Right cardiac atrium (tissue), 5 donors: ENCODE results near the gene MEN1. TPM values are rescaled to one million over a fixed set of nuclear protein-coding genes. Genes with fewer than 3 reads are reported as not detected.

Experiments
- ATAC-seq, 2 donors: fragments of 200-7000 bp; cut with Tn5 transposase; one replicate each; pipeline versions ENCODE4 v1.8.0 to v1.9.1; 2020; ENCODE audit warnings: moderate library complexity in 2 of 2, mild to moderate bottlenecking in 1 of 2
- DNase-seq, 3 donors: peaks; one replicate each; pipeline ENCODE4 v3.0.0-alpha.2; 2020
- H3K27ac ChIP-seq: one replicate; pipeline ENCODE4 v1.5.1; 2013; ENCODE audit warnings: mild to moderate bottlenecking, low read length, control low read depth, moderate library complexity
- H3K27me3 ChIP-seq: one replicate; pipeline ENCODE4 v1.6.1; 2013; ENCODE audit not compliant: control insufficient read depth, insufficient read depth
- H3K4me1 ChIP-seq: one replicate; pipeline ENCODE4 v1.6.1; 2013; ENCODE audit warnings: low read length; ENCODE audit not compliant: control insufficient read depth, insufficient read depth
- H3K4me3 ChIP-seq: one replicate; pipeline ENCODE4 v1.5.1; 2013; ENCODE audit warnings: low read length, control low read depth
- H3K9me3 ChIP-seq: one replicate; pipeline ENCODE4 v1.6.1; 2013; ENCODE audit warnings: low read length; ENCODE audit not compliant: control insufficient read depth
- WGBS: extraction: QIAGEN DNeasy Blood & Tissue Kit; methylation state at CpG from one replicate; pipeline ENCODE4 v1.1.7; 2013; 5-methylcytosine and 5-hydroxymethylcytosine counted together
- intact Hi-C, 4 donors: fragments of 100-400 bp; cut with DNase I; formaldehyde crosslinking; loops; one replicate each; pipeline versions ENCODE4 v1.11.0 to v1.14.0; 2022 to 2023
- polyA plus RNA-seq: library from polyadenylated mRNA; stranded (reverse); fragments of 200-250 nt; gene quantifications from one replicate; pipeline ENCODE4 v1.2.3, GENCODE V29; 2013
- total RNA-seq, 4 donors: library from RNA; stranded (reverse); fragmentation: NEBNext Ultra II Directional; extraction: Animal tissue kit (Norgen Biotek cat#: 25700); gene quantifications; one replicate each; pipeline ENCODE4 v1.2.1, GENCODE V29; 2021
- donor health status: healthy with polysubstance abuse.
- donor health status: DM: no; HTN: yes; CAD: no.
- donor health status: DM: no; HTN: no; CAD: no.
- donor health status: DM: no; HTN: yes; CAD: no; lungs with severe emphysema.
- donor health status: DM: yes; HTN: yes; CAD: no.

The MEN1 gene
- total and polyA plus RNA-seq, 5 donors = 9.6 to 11.7 (median 10.1) TPM

DNA sequence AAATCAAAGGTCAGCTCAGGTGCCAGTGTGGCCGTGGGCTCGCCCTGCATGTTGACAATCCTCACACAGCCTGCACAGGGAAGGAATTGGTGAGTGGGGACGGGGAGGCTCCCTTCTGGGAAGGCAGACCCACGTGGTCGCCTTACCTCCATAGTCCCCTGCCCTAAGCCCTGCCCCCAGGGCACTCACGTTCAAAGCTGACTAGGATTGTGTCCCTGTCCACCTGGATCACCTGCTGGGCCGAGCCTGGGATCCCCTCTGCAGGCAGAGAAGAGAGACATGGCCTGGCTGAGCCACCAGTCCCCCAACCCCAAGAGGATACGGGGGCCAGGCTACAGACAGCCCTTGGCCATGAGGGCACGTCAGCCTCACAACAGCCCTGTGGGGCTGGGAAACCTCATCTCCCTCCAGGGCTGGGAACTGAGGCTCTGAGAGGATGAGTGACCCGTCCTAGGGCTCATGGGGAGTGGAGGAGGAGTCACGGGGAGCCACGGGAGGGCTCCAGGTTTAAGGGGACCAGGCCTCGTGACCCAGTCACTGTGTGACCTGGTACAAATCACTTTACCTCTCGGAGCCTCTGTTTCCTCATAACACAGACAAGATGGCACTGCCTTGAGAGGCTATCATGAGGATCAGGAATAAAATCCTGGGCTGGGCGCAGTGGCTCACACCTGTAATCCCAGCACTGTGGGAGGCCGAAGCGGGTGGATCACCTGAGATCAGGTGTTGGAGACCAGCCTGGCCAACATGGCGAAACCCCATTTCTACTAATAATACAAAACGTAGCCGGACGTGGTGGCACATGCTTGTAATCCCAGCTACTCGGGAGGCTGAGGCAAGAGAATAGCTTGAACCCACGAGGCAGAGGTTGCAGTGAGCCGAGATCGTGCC, 19.9 kb downstream of the MEN1 start:
- no peak overlapping the region for H3K4me3 ChIP-seq
- DNase-seq (peak in 2 of 3 donors; percentile 3 to 7), ATAC-seq (no peak)
- H3K27me3 ChIP-seq = no peaks in the 10 kb centered on the region
- no peaks in the 10 kb centered on the region for H3K4me1 ChIP-seq
- WGBS = 92% methylated on average over 25 of the region's 25 CpGs
- H3K9me3 ChIP-seq = no peaks in the 10 kb centered on the region
- H3K27ac ChIP-seq = no peak overlapping the region
- intact Hi-C loops = no loop called here

DNA sequence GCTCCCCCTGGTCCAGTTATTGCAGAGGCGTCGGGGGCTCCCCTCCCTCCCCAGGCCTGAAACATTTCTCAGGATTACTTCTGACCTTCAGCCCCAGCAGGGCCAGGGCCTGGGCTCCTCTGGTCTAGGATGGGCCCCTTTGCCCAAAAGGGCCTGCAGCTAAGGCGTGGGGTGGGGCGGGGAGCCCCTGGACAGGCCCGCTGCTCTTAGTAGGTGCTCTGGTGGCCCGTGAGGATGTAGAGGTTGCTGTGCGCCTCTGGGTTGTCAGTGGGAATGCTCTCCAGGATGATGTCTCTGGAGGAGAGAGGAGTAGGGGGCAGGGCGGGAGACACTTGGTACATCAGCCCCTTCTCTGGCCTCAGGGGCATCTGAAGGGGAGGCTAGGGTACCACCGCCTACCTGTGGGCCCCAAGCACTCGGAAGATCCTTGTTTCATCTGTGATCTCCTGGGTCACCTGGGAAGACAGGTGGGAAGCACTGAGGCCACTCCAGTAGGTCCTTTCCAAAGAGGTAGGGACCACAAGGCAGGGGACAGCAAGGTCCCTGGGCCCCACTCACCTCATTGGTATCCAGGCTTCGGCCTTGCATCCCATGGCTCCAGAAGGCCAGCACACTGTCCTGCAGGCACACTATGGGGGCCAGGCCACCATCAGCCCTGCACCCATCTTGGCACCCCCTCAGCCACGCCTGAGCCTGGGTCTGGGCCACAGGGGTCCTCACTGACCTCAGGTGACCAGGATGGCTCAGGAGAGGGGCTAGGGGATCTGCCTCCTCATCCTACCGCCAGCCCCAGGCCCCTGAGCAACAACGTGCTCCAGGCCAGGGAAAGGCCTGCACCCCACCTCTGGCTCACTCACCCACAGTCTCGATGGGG, 20.8 kb downstream of the MEN1 start:
- ATAC-seq = no peak
- intact Hi-C loops = loop anchor here in 1 of 4 donors (10.0 kb wide), 1 partner anchor 325 kb away; the partner anchor contains the start of genes TM7SF2 and ZNHIT2
- no peaks in the 10 kb centered on the region for H3K9me3 ChIP-seq

DNA sequence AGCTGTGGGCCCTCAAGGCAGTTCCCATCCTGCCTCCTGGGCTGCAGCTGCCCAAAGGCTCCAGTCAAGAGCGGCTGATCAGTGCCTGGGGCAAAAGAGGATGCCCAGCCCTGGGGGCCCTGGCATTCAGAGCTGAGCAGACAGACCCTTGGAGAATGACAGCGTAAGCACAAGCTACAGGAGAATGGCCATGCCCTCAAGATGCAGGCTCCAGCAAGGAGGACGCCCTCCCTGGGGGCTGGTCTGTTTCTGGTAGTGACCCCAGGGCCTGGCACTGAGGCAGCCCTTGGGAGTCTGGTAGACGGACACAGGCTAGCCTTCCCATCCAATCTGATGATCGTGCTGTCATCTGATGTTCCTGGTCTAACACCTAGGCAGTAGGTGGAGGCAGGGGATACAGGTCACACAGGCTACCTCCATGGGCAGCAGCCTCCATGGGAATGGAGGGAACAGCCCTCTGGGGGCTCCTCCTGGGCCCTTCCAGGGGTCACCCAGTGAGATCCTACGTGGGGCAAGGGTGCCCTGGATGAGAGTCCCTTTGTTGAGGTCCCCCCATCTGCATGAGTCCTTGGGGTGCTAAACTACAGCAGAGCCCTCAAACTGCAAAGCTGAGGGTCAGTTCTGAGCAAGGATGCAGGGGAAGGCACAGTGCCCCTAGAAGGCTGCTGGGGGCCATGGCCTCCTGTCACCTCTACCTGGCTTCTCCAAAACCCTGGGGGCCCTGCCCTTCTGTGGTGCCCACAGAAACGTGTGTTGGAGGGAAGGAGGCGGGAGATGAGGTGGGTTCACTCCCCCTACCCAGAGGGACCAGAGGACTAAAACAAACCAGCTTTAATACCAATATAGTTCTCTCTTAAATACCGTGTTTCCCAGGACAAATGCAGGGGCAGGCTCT, 21.8 kb downstream of the MEN1 start:
- WGBS = 83% methylated on average over 9 of the region's 9 CpGs
- peak in 2 of 3 donors; percentile 7 to 31 for DNase-seq
- ATAC-seq = peak; percentile 4
- no peaks in the 10 kb centered on the region for H3K4me1 ChIP-seq
- no peaks in the 10 kb centered on the region for H3K9me3 ChIP-seq
- no peak overlapping the region for H3K27ac ChIP-seq
- intact Hi-C loops = loop anchor here in 1 of 4 donors (10.0 kb wide), 1 partner anchor 326 kb away; the partner anchor contains the start of genes TM7SF2 and ZNHIT2
- H3K4me3 ChIP-seq = no peak overlapping the region
- H3K27me3 ChIP-seq = no peaks in the 10 kb centered on the region

More for the DNA sequence above, 20.8 kb downstream of the MEN1 start:
- H3K27ac ChIP-seq = no peak overlapping the region
- peak in 2 of 3 donors; percentile 9 to 25 for DNase-seq
- 94% methylated on average over 15 of the region's 15 CpGs for WGBS
- H3K27me3 ChIP-seq = no peaks in the 10 kb centered on the region
- no peak overlapping the region for H3K4me3 ChIP-seq
- H3K4me1 ChIP-seq = no peaks in the 10 kb centered on the region

DNA sequence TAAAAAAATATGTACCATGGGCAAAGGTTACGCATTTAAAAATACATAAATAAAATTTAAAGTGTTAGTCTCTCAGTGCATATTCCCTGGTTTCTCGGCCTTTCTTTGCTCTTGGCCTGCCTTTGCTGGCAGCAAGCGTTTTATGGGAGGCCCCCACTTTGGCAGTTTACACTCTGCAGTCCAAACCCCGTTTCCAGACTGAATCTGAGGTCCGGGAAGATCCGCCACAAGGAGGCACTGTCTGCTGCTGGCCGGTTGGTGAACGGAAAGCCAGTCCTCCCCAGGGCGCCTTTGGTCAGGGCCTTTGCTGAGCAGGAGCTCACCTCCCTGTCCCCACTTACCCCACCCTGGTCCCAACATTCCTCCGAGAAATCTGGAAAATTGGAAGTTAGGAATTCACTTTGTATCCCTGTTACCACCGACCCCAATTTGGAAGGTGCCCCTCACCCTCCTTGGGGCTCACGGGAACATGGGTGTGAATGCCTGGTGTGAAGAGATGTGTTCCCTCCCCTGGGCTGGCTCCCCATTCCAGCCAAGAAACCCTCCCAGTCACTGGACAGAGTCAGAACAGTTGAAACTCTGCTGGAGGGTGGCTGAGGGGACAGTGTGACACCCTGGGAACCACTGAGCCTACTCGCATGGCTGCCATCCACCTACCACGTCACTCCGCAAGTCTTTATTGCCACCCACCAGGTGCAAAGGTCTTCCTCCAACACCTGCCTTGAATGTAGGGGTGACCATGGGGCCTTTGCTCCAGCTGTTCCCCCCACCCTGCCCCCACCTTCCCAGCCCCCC, 22.6 kb downstream of the MEN1 start:
- Histone ChIP-seq H3K27me3 (no peaks in the 10 kb centered on the region), H3K4me1 (no peaks in the 10 kb centered on the region), H3K4me3 (no peak overlapping the region), H3K9me3 (no peaks in the 10 kb centered on the region), H3K27ac (no peak overlapping the region)
- DNase-seq (peak; percentile 72 to 84 (median 83)), ATAC-seq (peak; percentile 34 to 68)
- intact Hi-C loops = loop anchor here in 1 of 4 donors (10.0 kb wide), 1 partner anchor 327 kb away; the partner anchor contains the start of genes TM7SF2 and ZNHIT2
- WGBS = 46% methylated on average over 15 of the region's 15 CpGs

DNA sequence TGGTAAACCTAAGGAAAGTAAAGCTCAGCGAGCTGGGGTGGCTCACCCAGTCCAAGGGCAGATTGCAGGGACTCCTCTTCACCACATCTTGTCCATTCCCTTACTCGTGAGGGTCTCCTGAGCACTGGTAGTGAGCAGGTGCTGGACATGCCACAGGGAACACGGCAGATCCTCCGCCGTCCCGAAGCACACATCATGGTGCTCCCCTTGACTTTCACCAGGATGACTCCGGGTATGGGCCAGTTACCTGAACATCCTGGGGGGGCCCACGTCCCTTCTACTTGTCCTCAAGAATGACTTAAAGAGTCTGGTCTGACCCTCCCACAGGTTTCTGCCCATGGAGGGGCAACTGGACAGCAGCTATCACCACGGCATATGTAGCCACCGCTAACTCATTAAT, 24.0 kb downstream of the MEN1 start:
- 88% methylated on average over 10 of the region's 10 CpGs for WGBS
- Histone ChIP-seq H3K9me3 (no peaks in the 10 kb centered on the region), H3K27me3 (no peaks in the 10 kb centered on the region), H3K27ac (no peak overlapping the region), H3K4me3 (no peak overlapping the region), H3K4me1 (no peaks in the 10 kb centered on the region)
- intact Hi-C loops = loop anchor here in 1 of 4 donors (10.0 kb wide), 1 partner anchor 328 kb away; the partner anchor contains the start of genes TM7SF2 and ZNHIT2
- DNase-seq (peak in 2 of 3 donors; percentile 5 to 33), ATAC-seq (no peak)

DNA sequence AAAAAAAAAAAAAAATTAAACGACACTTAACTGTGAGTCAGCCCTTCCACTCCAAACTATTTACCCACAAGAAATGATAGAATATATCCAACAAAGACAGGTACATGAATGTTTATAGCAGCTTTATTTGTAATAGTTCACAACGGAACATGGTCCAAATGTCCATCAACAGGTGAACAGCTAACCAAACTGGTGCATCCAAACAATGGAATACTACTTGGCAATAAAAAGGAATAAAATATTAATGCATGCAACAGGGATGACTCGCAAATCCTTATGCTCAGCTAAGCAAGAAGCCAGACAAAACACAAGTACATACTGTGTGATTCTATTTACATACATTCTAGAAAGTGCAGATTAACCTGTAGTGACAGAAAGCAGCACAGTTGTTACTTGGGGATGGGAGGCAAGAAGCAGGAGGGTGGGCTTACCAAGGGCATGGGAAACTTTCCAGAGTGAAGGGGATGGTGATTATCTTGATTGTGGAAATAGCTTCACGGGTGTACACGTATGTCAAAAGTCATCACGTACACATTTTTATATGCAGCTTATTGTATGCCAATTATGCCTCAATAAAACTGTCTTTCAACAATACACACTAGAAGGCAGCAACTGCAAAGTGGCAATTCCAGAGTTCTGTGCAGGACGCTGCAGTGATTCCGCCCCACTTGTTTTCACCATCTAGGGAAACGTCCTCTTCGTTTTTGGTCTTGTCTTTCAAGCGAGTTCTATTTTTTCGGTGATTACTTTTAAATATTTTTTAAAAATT, 25.4 kb downstream of the MEN1 start:
- Histone ChIP-seq H3K27ac (no peak overlapping the region), H3K4me1 (no peaks in the 10 kb centered on the region), H3K27me3 (no peaks in the 10 kb centered on the region), H3K4me3 (no peak overlapping the region), H3K9me3 (no peaks in the 10 kb centered on the region)
- intact Hi-C loops = loop anchor here in 1 of 4 donors (10.0 kb wide), 1 partner anchor 330 kb away; the partner anchor contains the start of genes TM7SF2 and ZNHIT2
- DNase-seq = peak in 1 of 3 donors; percentile 2
- ATAC-seq = no peak
- WGBS = 90% methylated on average over 12 of the region's 12 CpGs

DNA sequence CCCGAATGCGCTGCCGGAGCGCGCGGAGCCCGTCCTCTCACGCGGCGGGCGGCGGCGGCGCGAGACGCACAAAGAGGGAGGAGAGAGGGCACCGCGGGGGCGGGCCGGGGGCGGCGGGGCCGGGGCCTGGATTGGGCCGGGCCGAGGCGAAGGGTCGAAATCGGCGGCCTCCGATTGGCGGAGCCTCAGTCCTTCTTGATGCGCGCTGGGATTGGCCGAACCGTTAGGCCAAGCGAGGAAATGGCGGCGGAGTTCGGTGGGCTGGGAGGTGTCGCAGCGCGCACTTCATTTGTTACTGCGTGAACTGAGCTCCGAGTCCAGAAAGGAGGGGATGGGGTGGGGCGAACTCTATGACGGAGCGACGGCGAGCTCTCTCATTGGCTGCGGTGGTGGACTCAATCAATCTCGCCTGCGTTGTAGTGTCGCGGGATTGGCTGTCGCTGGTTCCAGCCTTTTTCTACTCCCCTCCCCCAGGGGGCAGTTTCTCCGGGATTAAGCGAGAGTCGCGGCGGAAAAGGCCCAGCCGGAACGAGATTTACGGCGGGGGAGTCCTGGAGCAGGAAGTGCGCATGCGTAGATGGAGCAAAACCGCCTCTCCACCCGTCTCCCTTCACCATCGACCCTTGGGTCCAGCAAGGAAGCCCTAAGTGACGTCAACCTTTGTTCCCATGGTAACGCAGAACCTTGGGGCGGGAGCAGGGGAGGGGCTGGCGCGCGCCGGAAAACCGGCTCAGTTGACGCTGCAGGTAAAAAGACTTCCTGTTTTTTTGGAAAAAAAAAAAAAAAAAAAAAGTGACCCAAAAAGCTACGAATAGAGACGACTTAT, 31.7 kb downstream of the MEN1 start, which contains the start of gene SF1:
Gene SF1, minus strand, starts transcription at position 70 of the 826 bp plus-strand sequence. CDS start 150 bp downstream, outside the sequence.
- Histone ChIP-seq H3K27me3 (no peaks in the 10 kb centered on the region), H3K9me3 (no peaks in the 10 kb centered on the region), H3K4me1 (peaks cover 3% of the 10 kb centered on the region), H3K4me3 (peak within 1 kb of the TSS; percentile 98), H3K27ac (peak within 1 kb of the TSS; percentile 99)
- DNase-seq = peak; percentile 99
- under 1% methylated on average over 80 of the region's 80 CpGs for WGBS
- intact Hi-C loops = no loop called here
- peak; percentile 96 to 97 for ATAC-seq

DNA sequence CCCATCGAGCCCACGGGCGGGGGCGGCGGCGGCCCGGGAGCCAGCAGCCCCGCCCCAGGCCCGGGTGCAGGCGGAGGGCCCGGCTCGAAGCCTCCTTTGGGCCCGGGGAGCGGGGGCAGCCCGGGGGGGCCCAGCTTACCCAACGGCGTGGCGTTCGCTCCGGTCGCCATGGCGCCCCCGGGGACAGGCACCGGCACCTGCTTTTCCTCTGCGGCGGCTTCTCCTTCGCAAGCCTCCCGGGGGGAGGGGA, 32.2 kb downstream of the MEN1 start:
- DNase-seq (no peak), ATAC-seq (no peak)
- H3K4me1 ChIP-seq = peaks cover 3% of the 10 kb centered on the region
- H3K4me3 ChIP-seq = peak overlapping the region; percentile 98
- H3K9me3 ChIP-seq = no peaks in the 10 kb centered on the region
- WGBS = under 1% methylated on average over 28 of the region's 28 CpGs
- intact Hi-C loops = no loop called here
- no peaks in the 10 kb centered on the region for H3K27me3 ChIP-seq
- peak overlapping the region; percentile 99 for H3K27ac ChIP-seq
